GM12878 (cell line): ENCODE results near the gene TADA1. TPM values are rescaled to one million over a fixed set of nuclear protein-coding genes. Genes with fewer than 3 reads are reported as not detected.
"Not testable (repeated sequence)": the region's sequence is repeated elsewhere in the genome, so short reads cannot be mapped to it uniquely, and the experiment has no call there.

ENCODE experiments used
- ATAC-seq: fragments of 200-7000 bp; cut with Tn5 transposase; 3 replicates; pipeline ENCODE4 v1.9.1; 2020; ENCODE audit warnings: mild to moderate bottlenecking, moderate library complexity
- BruUV-seq: library from RNA; stranded (reverse); fragments of 400-500 nt; replicated peaks from 2 replicates; lab custom pipeline; 2021; lab: Mats Ljungman, UMichigan
- CTCF ChIA-PET: fragments of 300-600 bp; sonication (Branson Sonifier 250); formaldehyde crosslinking; extraction: SDS; loops from one replicate; lab custom pipeline; 2021; ENCODE audit warnings: inconsistent platforms; lab: Yijun Ruan, JAX
- POLR2A ChIA-PET: fragments of 350-600 bp; formaldehyde crosslinking; extraction: SDS; loops from one replicate; lab custom pipeline; 2021; ENCODE audit warnings: inconsistent platforms; lab: Charles Lee
- RAD21 ChIA-PET: fragments of 300-600 bp; sonication (Branson Sonifier 250); formaldehyde crosslinking; loops from one replicate; lab custom pipeline; 2023; ENCODE audit warnings: antibody characterized with exemption; ENCODE audit not compliant: unreplicated experiment; lab: Charles Lee
- SMC1A ChIA-PET: fragments of 300-600 bp; sonication (Branson Sonifier 250); formaldehyde crosslinking; loops from one replicate; lab custom pipeline; 2023; ENCODE audit not compliant: unreplicated experiment, uncharacterized antibody; lab: Charles Lee
- DNase-seq: peaks from one replicate; pipeline ENCODE4 v3.0.0-alpha.2; 2011; ENCODE audit warnings: low read depth, low spot score
- FAIRE-seq: peaks from 3 replicates; lab custom pipeline; 2011; peaks lifted over from hg19 to GRCh38; lab: Jason Lieb, UNC
- H2AFZ ChIP-seq: 2 replicates; pipeline ENCODE4 v1.6.0; 2011; ENCODE audit warnings: low read depth, low read length, control low read depth; ENCODE audit not compliant: control insufficient read depth
- H3K27ac ChIP-seq: 2 replicates; pipeline ENCODE4 v1.5.1; 2011; ENCODE audit warnings: control low read depth; ENCODE audit not compliant: control insufficient read depth, insufficient read depth
- H3K27me3 ChIP-seq, 2 experiments: replicated peaks in 1 of 2; 2 replicates each; pipeline versions ENCODE4 v1.6.0 to v1.6.1; 2011; ENCODE audit warnings: low read length in 1 of 2; ENCODE audit not compliant: control insufficient read depth in 2 of 2, insufficient read depth in 2 of 2
- H3K36me3 ChIP-seq, 2 experiments: 2 replicates each; pipeline ENCODE4 v1.5.1; 2011; ENCODE audit warnings: low read length in 1 of 2; ENCODE audit not compliant: control insufficient read depth in 2 of 2, insufficient read depth in 2 of 2
- H3K4me1 ChIP-seq: 2 replicates; pipeline ENCODE4 v1.6.1; 2011; ENCODE audit warnings: mild to moderate bottlenecking, low read length, moderate library complexity, mixed read lengths; ENCODE audit not compliant: control insufficient read depth, insufficient read depth
- H3K4me2 ChIP-seq: 2 replicates; pipeline ENCODE4 v1.6.0; 2011; ENCODE audit warnings: control low read depth; ENCODE audit not compliant: control insufficient read depth, insufficient read depth
- H3K4me3 ChIP-seq: fragments of 200-600 bp; sonication (generic); 2 replicates; pipeline ENCODE4 v1.5.1; 2016
- H3K79me2 ChIP-seq: 2 replicates; pipeline ENCODE4 v1.6.0; 2011; ENCODE audit warnings: low read length; ENCODE audit not compliant: control insufficient read depth, insufficient read depth
- H3K9ac ChIP-seq: 2 replicates; pipeline ENCODE4 v1.8.0; 2011; ENCODE audit warnings: low read length, control low read depth, mixed read lengths; ENCODE audit not compliant: control insufficient read depth, insufficient read depth
- H3K9me3 ChIP-seq: replicated peaks from 3 replicates; pipeline ENCODE4 v1.5.1; 2011; ENCODE audit warnings: mild to moderate bottlenecking, low read length; ENCODE audit not compliant: control insufficient read depth, insufficient read depth
- H4K20me1 ChIP-seq: 2 replicates; pipeline ENCODE4 v1.6.0; 2011; ENCODE audit not compliant: control insufficient read depth, insufficient read depth
- HDAC6 ChIP-seq: fragments of 200-600 bp; sonication (generic); IDR thresholded peaks from one replicate; pipeline ENCODE4 v1.8.0; 2017; ENCODE audit warnings: antibody characterized with exemption; ENCODE audit not compliant: unreplicated experiment
- WGBS: methylation state at CpG from one replicate; pipeline ENCODE4 v1.1.6; 2016; ENCODE audit warnings: low lambda C conversion rate; ENCODE audit not compliant: insufficient replicate concordance, insufficient coverage; ENCODE audit errors: missing lambda C conversion rate; 5-methylcytosine and 5-hydroxymethylcytosine counted together
- in situ Hi-C: fragments of 300-500 bp; cut with MboI; formaldehyde crosslinking; loops from 9 replicates; pipeline ENCODE4 v1.14.3; 2018; ENCODE audit warnings: mixed read lengths
- intact Hi-C: fragments of 100-400 bp; cut with micrococcal nuclease; formaldehyde crosslinking; loops from one replicate; pipeline ENCODE4 v1.14.2; 2022; ENCODE audit not compliant: unreplicated experiment
- polyA plus RNA-seq, 11 experiments: library from polyadenylated mRNA; depleted of rRNA in 4 of 11; unstranded in 6 of 11; stranded (reverse) in 5 of 11; fragments of >200 nt; fragmentation: Nextera tagmentation in 4 of 11; fragmentation: Illumina TruSeq in 1 of 11; extraction: Ambion mirVana in 4 of 11; extraction: Trizol in 1 of 11; gene quantifications; 1 replicate in 1 of 11; 2 replicates in 10 of 11; pipeline versions ENCODE4 v1.2.1 to v1.2.3, GENCODE V29; 2011 to 2016; ENCODE audit warnings: inconsistent platforms in 2 of 11, missing spikeins in 2 of 11, low read depth in 1 of 11
- total RNA-seq, 4 experiments: library from RNA; depleted of rRNA in 3 of 4; stranded (reverse); fragments of >200 nt in 3 of 4; fragmentation: Illumina TruSeq in 1 of 4; extraction: Trizol in 1 of 4; gene quantifications; 2 replicates each; pipeline versions ENCODE4 v1.2.1 to v1.2.3, GENCODE V29; 2013 to 2021

The TADA1 gene
- total and polyA plus RNA-seq, 10 of the 15 experiments (the other 5 are each of a cell fraction or from before 2014, with no cell fraction given): 15.2 to 38.6 (median 26.5) TPM

GRCh38 chr1:166829762-166830161, 46.3 kb downstream of the TADA1 start:
- H2AFZ ChIP-seq, H3K27me3 ChIP-seq, ATAC-seq, H3K9ac ChIP-seq, BruUV-seq, H3K79me2 ChIP-seq, H3K4me3 ChIP-seq, CTCF ChIA-PET, intact Hi-C loops, RAD21 ChIA-PET, H3K4me2 ChIP-seq, H3K4me1 ChIP-seq, H3K36me3 ChIP-seq, H3K27ac ChIP-seq, FAIRE-seq, in situ Hi-C loops, POLR2A ChIA-PET, H4K20me1 ChIP-seq, H3K9me3 ChIP-seq, SMC1A ChIA-PET, DNase-seq: not testable (repeated sequence)
- WGBS: 6% methylated on average over 1 of the region's 1 CpG

- no peaks in the 10 kb centered on the region for H3K79me2 ChIP-seq
- H4K20me1 ChIP-seq: no peaks in the 10 kb centered on the region
- intact Hi-C loops (no loop called here), in situ Hi-C loops (no loop called here)
- no peak overlapping the region for H3K4me2 ChIP-seq
- H3K36me3 ChIP-seq: no peaks in the 10 kb centered on the region
- no TSS peak for BruUV-seq
- ATAC-seq: no peak
- no peak overlapping the region for H3K4me3 ChIP-seq
- H3K27ac ChIP-seq: no peak overlapping the region
- H3K4me1 ChIP-seq: no peaks in the 10 kb centered on the region
- FAIRE-seq: no peak
- no peak for DNase-seq
- no peak overlapping the region for H2AFZ ChIP-seq
- CTCF ChIA-PET: no interaction called here
- no peaks in the 10 kb centered on the region for H3K27me3 ChIP-seq
- no peak overlapping the region for H3K9ac ChIP-seq
- SMC1A ChIA-PET: no interaction called here
- TF ChIP-seq HDAC6: no peak
- RAD21 ChIA-PET: no interaction called here
- POLR2A ChIA-PET: no interaction called here
- no peaks in the 10 kb centered on the region; the same call in 2 of the 3 replicates for H3K9me3 ChIP-seq
Observed at GRCh38 chr1:166827426-166827825, 48.6 kb downstream of the TADA1 start.
